ENCODE data around the gene NRG2. TPM values are rescaled to one million over a fixed set of nuclear protein-coding genes. Genes with fewer than 3 reads are reported as not detected.

Gene NRG2
- polyA plus RNA-seq, 1 of the 3 experiments (the other 2 are of a cell fraction) = 3.7 TPM

GRCh38 chr5:139839232-139839815 is 203.8 kb downstream of the NRG2 start:
- ChIA-PET POLR2A (no interaction called here), CTCF (interaction anchor here (0.9 to 3.5 kb wide), 5 partner anchors 24 to 129 kb away, joined by 3 to 25 read pairs (median 4); no protein-coding TSS in a partner anchor)
- H3K9me2 ChIP-seq = no peaks in the 10 kb centered on the region
- H4K20me1 ChIP-seq (ENCODE audit: insufficient read depth) = no peaks in the 10 kb centered on the region
- no peak overlapping the region for H3K4me2 ChIP-seq
- no peaks in the 10 kb centered on the region for H3K79me2 ChIP-seq (ENCODE audit: insufficient read depth)
- H3K4me1 ChIP-seq (ENCODE audit: control insufficient read depth in 1 of 2, insufficient read depth in 2 of 2, low read depth in 1 of 2, low read length in 1 of 2) = no peaks in the 10 kb centered on the region
- H2AFZ ChIP-seq (ENCODE audit: low read depth) = no peak overlapping the region
- no peaks in the 10 kb centered on the region for H3K9me3 ChIP-seq
- H3K9ac ChIP-seq = no peak overlapping the region
- DNase-seq = no peak
- no peaks in the 10 kb centered on the region for H3K27me3 ChIP-seq (ENCODE audit: insufficient read depth)
- TF ChIP-seq, protein P1, sequence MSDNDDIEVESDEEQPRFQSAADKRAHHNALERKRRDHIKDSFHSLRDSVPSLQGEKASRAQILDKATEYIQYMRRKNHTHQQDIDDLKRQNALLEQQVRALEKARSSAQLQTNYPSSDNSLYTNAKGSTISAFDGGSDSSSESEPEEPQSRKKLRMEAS (IDR thresholded peaks at IDR 0.05; ENCODE audit: low read depth) = no peak
- TF ChIP-seq YY1 (IDR thresholded peaks at IDR 0.05; ENCODE audit: low read depth) (no peak), USF1 (IDR thresholded peaks at IDR 0.05; ENCODE audit: borderline replicate concordance, low read depth) (no peak), FOXJ3 (CRISPR knock-in tag; IDR thresholded peaks at IDR 0.05) (no peak)
- TF ChIP-seq, protein P2, sequence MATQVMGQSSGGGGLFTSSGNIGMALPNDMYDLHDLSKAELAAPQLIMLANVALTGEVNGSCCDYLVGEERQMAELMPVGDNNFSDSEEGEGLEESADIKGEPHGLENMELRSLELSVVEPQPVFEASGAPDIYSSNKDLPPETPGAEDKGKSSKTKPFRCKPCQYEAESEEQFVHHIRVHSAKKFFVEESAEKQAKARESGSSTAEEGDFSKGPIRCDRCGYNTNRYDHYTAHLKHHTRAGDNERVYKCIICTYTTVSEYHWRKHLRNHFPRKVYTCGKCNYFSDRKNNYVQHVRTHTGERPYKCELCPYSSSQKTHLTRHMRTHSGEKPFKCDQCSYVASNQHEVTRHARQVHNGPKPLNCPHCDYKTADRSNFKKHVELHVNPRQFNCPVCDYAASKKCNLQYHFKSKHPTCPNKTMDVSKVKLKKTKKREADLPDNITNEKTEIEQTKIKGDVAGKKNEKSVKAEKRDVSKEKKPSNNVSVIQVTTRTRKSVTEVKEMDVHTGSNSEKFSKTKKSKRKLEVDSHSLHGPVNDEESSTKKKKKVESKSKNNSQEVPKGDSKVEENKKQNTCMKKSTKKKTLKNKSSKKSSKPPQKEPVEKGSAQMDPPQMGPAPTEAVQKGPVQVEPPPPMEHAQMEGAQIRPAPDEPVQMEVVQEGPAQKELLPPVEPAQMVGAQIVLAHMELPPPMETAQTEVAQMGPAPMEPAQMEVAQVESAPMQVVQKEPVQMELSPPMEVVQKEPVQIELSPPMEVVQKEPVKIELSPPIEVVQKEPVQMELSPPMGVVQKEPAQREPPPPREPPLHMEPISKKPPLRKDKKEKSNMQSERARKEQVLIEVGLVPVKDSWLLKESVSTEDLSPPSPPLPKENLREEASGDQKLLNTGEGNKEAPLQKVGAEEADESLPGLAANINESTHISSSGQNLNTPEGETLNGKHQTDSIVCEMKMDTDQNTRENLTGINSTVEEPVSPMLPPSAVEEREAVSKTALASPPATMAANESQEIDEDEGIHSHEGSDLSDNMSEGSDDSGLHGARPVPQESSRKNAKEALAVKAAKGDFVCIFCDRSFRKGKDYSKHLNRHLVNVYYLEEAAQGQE (IDR thresholded peaks at IDR 0.05; ENCODE audit: low read depth, low read length) = no peak
- WGBS (ENCODE audit: low lambda C conversion rate) = 77% methylated on average over 15 of the region's 16 CpGs
- no peaks in the 10 kb centered on the region for H3K36me3 ChIP-seq (replicated peaks in 1 of 2; ENCODE audit: control insufficient read depth in 1 of 2, insufficient read depth in 2 of 2, low read length in 1 of 2)
- H3K27ac ChIP-seq (ENCODE audit: low read depth in 2 of 2, low read length in 1 of 2) = no peak overlapping the region
- no peaks in the 10 kb centered on the region for H3F3A ChIP-seq (replicated peaks; ENCODE audit: insufficient read depth)
- no peak overlapping the region for H3K4me3 ChIP-seq (ENCODE audit: low read depth in 2 of 2, low read length in 1 of 2)

DNA sequence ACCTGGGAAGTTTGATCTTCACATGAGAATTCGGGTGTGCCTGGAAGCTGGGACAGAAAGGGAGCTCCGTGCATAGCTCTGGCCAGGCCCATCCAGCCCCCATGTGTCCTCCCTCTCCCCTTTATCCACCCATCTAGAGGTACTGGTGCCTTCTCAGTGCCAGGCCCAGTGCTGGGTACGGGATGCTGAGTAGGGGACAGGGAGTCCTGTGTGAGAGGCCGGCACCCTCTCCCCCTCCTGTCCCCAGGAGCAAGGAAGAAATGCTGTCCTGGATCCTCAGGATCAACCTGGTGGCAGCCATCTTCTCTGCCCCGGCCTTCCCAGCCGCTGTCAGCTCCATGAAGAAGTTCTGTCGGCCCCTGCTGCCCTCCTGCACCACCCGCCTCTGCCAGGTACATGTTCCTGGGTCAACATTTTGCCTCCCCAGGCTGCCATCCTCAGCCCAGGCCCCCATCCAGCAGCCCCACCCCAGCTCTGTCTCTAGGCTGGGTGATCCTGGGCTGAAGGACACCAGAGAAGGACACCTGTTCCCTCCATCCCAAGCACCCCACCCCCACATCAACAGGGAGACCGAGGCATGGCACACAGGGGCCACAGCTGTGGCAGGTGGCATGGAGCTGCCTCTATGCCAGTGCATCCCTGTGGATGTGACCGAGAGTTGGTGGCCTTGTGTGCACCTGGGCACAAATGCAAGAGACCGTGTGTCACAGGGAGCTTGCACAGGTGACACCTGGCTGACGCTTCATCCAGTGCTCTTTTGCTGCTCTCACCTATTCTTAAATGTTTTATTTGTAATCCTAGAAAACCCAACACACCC is 204.5 kb downstream of the NRG2 start:
- Histone ChIP-seq H4K20me1 (ENCODE audit: insufficient read depth) (no peaks in the 10 kb centered on the region), H3K9me2 (no peaks in the 10 kb centered on the region), H3K36me3 (replicated peaks in 1 of 2; ENCODE audit: control insufficient read depth in 1 of 2, insufficient read depth in 2 of 2, low read length in 1 of 2) (no peaks in the 10 kb centered on the region), H2AFZ (ENCODE audit: low read depth) (no peak overlapping the region), H3F3A (replicated peaks; ENCODE audit: insufficient read depth) (no peaks in the 10 kb centered on the region), H3K27ac (ENCODE audit: low read depth in 2 of 2, low read length in 1 of 2) (no peak overlapping the region), H3K27me3 (ENCODE audit: insufficient read depth) (no peaks in the 10 kb centered on the region; the same call in 1 of the 2 replicates), H3K79me2 (ENCODE audit: insufficient read depth) (no peaks in the 10 kb centered on the region), H3K4me1 (ENCODE audit: control insufficient read depth in 1 of 2, insufficient read depth in 2 of 2, low read depth in 1 of 2, low read length in 1 of 2) (no peaks in the 10 kb centered on the region), H3K9me3 (no peaks in the 10 kb centered on the region), H3K4me3 (ENCODE audit: low read depth in 2 of 2, low read length in 1 of 2) (no peak overlapping the region), H3K9ac (no peak overlapping the region), H3K4me2 (no peak overlapping the region)
- 54% methylated on average over 6 of the region's 12 CpGs for WGBS (ENCODE audit: low lambda C conversion rate)
- ChIA-PET CTCF (interaction anchor here (0.9 to 3.5 kb wide), 5 partner anchors 25 to 130 kb away, joined by 3 to 25 read pairs (median 5); no protein-coding TSS in a partner anchor), POLR2A (no interaction called here)
- DNase-seq = no peak
- TF ChIP-seq GATA2 (CRISPR knock-in tag; IDR thresholded peaks at IDR 0.05) = no peak
- no peak for TF ChIP-seq CTCF (IDR thresholded peaks at IDR 0.05)
- TF ChIP-seq, protein P3, sequence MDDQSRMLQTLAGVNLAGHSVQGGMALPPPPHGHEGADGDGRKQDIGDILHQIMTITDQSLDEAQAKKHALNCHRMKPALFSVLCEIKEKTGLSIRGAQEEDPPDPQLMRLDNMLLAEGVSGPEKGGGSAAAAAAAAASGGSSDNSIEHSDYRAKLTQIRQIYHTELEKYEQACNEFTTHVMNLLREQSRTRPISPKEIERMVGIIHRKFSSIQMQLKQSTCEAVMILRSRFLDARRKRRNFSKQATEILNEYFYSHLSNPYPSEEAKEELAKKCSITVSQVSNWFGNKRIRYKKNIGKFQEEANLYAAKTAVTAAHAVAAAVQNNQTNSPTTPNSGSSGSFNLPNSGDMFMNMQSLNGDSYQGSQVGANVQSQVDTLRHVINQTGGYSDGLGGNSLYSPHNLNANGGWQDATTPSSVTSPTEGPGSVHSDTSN (IDR thresholded peaks at IDR 0.05) = no peak
- TF ChIP-seq SIN3A (IDR thresholded peaks at IDR 0.05; ENCODE audit: borderline replicate concordance, low read depth, low read length) = no peak
- no peak for TF ChIP-seq POLR2AphosphoS5 (IDR thresholded peaks at IDR 0.05; ENCODE audit: low read depth, low read length)
- TF ChIP-seq RAD21 (IDR thresholded peaks at IDR 0.05; ENCODE audit: low read length) = no peak
- TF ChIP-seq TEAD4 (IDR thresholded peaks at IDR 0.05; ENCODE audit: borderline replicate concordance, insufficient read depth) = no peak
- TF ChIP-seq GABPA (IDR thresholded peaks at IDR 0.05; ENCODE audit: low read depth) = no peak
- no peak for TF ChIP-seq RFX5 (IDR thresholded peaks at IDR 0.05; ENCODE audit: low read length)
- TF ChIP-seq YY1 (IDR thresholded peaks at IDR 0.05; ENCODE audit: low read depth) = no peak
- TF ChIP-seq, protein P4, sequence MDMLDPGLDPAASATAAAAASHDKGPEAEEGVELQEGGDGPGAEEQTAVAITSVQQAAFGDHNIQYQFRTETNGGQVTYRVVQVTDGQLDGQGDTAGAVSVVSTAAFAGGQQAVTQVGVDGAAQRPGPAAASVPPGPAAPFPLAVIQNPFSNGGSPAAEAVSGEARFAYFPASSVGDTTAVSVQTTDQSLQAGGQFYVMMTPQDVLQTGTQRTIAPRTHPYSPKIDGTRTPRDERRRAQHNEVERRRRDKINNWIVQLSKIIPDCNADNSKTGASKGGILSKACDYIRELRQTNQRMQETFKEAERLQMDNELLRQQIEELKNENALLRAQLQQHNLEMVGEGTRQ (IDR thresholded peaks at IDR 0.05; ENCODE audit: borderline replicate concordance, low read depth, low read length) = no peak
- TF ChIP-seq SMC3 (IDR thresholded peaks at IDR 0.05; ENCODE audit: low read depth, low read length) = no peak
